SU-DHL-6 (cell line): ENCODE data around the gene SUSD4.

Experiments used
- H2AFZ ChIP-seq: fragments of 200-600 bp; sonication (generic); 2 replicates; pipeline ENCODE4 v1.6.1; 2014; ENCODE audit warnings: low read depth, mild to moderate bottlenecking, moderate library complexity, mixed read lengths, antibody characterized with exemption, low read length; ENCODE audit not compliant: severe bottlenecking
- H3F3A ChIP-seq: fragments of 200-600 bp; shearing (Covaris generic); 2 replicates; pipeline ENCODE4 v1.6.0; 2016; ENCODE audit warnings: antibody characterized with exemption, mild to moderate bottlenecking; ENCODE audit not compliant: insufficient read depth
- H3K27ac ChIP-seq: fragments of 200-600 bp; sonication (generic); 2 replicates; pipeline ENCODE4 v1.5.1; 2016; ENCODE audit warnings: low read depth, mild to moderate bottlenecking, low read length, moderate library complexity, mixed read lengths
- H3K27me3 ChIP-seq: fragments of 200-600 bp; sonication (generic), shearing (Covaris generic); 2 replicates; pipeline ENCODE4 v1.6.0; 2014; ENCODE audit warnings: mild to moderate bottlenecking, low read length
- H3K36me3 ChIP-seq: fragments of 200-600 bp; sonication (generic); 2 replicates; pipeline ENCODE4 v1.6.1; 2014; ENCODE audit warnings: mild to moderate bottlenecking, low read length, mixed read lengths
- H3K4me2 ChIP-seq: fragments of 300-600, 200-600 bp; shearing (Covaris generic), sonication (generic); 2 replicates; pipeline ENCODE4 v1.6.0; 2014; ENCODE audit warnings: low read length, low read depth, mild to moderate bottlenecking; ENCODE audit not compliant: poor library complexity, severe bottlenecking
- H3K4me3 ChIP-seq: fragments of 200-600 bp; sonication (generic); 2 replicates; pipeline ENCODE4 v1.5.1; 2014; ENCODE audit warnings: antibody characterized with exemption, low read length, mild to moderate bottlenecking, mixed read lengths; ENCODE audit not compliant: insufficient read depth, poor library complexity, severe bottlenecking
- H3K79me2 ChIP-seq: fragments of 200-600 bp; sonication (generic); 2 replicates; pipeline ENCODE4 v1.6.1; 2014; ENCODE audit warnings: mild to moderate bottlenecking, low read length, moderate library complexity; ENCODE audit not compliant: insufficient read depth
- H3K9ac ChIP-seq: fragments of 200-600 bp; sonication (generic); 2 replicates; pipeline ENCODE4 v1.7.0; 2014; ENCODE audit warnings: mild to moderate bottlenecking, low read length
- H3K9me2 ChIP-seq: fragments of 200-600 bp; sonication (generic); replicated peaks from 2 replicates; pipeline ENCODE4 v1.6.1; 2014; ENCODE audit warnings: low read length; ENCODE audit not compliant: insufficient read depth
- H3K9me3 ChIP-seq: fragments of 200-600 bp; sonication (generic); 2 replicates; pipeline ENCODE4 v1.6.1; 2014; ENCODE audit warnings: low read length, mixed read lengths; ENCODE audit not compliant: insufficient read depth
- H4K20me1 ChIP-seq: fragments of 200-600 bp; sonication (generic); 2 replicates; pipeline ENCODE4 v1.6.1; 2014; ENCODE audit warnings: low read depth, mild to moderate bottlenecking, antibody characterized with exemption, low read length, moderate library complexity, mixed read lengths
- EZH2phosphoT487 ChIP-seq: fragments of 200-600 bp; sonication (generic), shearing (Covaris generic); conservative IDR thresholded peaks from 2 replicates; pipeline ENCODE4 v1.6.1; 2018; ENCODE audit warnings: mild to moderate bottlenecking, antibody characterized with exemption, low read length, moderate library complexity, mixed read lengths
- TF ChIP-seq, protein P1 (sequence below): fragments of 200-600 bp; sonication (generic); IDR thresholded peaks from one replicate; pipeline ENCODE4 v1.5.1; 2017; ENCODE audit warnings: antibody characterized with exemption, mild to moderate bottlenecking, low read length, moderate library complexity; ENCODE audit not compliant: insufficient read depth, poor library complexity, severe bottlenecking

The SUSD4 gene

GRCh38 chr1:223207293-223208066 lies 156.5 kb downstream of the SUSD4 start:
- no peak overlapping the region for H3K4me2 ChIP-seq
- H2AFZ ChIP-seq, result no peak overlapping the region
- H3F3A ChIP-seq, result no peaks in the 10 kb centered on the region
- no peaks in the 10 kb centered on the region for H3K79me2 ChIP-seq
- H3K36me3 ChIP-seq, result no peaks in the 10 kb centered on the region
- no peaks in the 10 kb centered on the region; the same call in 1 of the 2 replicates for H3K27me3 ChIP-seq
- TF ChIP-seq, protein P1, sequence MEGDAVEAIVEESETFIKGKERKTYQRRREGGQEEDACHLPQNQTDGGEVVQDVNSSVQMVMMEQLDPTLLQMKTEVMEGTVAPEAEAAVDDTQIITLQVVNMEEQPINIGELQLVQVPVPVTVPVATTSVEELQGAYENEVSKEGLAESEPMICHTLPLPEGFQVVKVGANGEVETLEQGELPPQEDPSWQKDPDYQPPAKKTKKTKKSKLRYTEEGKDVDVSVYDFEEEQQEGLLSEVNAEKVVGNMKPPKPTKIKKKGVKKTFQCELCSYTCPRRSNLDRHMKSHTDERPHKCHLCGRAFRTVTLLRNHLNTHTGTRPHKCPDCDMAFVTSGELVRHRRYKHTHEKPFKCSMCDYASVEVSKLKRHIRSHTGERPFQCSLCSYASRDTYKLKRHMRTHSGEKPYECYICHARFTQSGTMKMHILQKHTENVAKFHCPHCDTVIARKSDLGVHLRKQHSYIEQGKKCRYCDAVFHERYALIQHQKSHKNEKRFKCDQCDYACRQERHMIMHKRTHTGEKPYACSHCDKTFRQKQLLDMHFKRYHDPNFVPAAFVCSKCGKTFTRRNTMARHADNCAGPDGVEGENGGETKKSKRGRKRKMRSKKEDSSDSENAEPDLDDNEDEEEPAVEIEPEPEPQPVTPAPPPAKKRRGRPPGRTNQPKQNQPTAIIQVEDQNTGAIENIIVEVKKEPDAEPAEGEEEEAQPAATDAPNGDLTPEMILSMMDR, result no peak
- no peak for TF ChIP-seq EZH2phosphoT487
- H3K27ac ChIP-seq, result no peak overlapping the region
- no peak overlapping the region for H3K4me3 ChIP-seq
- no peak overlapping the region for H3K9ac ChIP-seq
- H3K9me2 ChIP-seq, result no peaks in the 10 kb centered on the region
- H4K20me1 ChIP-seq, result no peaks in the 10 kb centered on the region
- no peaks in the 10 kb centered on the region for H3K9me3 ChIP-seq

- no peaks in the 10 kb centered on the region for H3K9me2 ChIP-seq
- no peak overlapping the region for H3K27ac ChIP-seq
- H2AFZ ChIP-seq, result no peak overlapping the region
- no peak overlapping the region for H3K4me2 ChIP-seq
- no peaks in the 10 kb centered on the region for H3K79me2 ChIP-seq
- H3F3A ChIP-seq, result no peaks in the 10 kb centered on the region
- no peaks in the 10 kb centered on the region for H3K27me3 ChIP-seq
- no peak overlapping the region for H3K9ac ChIP-seq
- no peak overlapping the region for H3K4me3 ChIP-seq
- H3K9me3 ChIP-seq, result no peaks in the 10 kb centered on the region
- no peaks in the 10 kb centered on the region for H3K36me3 ChIP-seq
- H4K20me1 ChIP-seq, result no peaks in the 10 kb centered on the region
- TF ChIP-seq EZH2phosphoT487, result no peak
- TF ChIP-seq, protein P1, result no peak
Observed at GRCh38 chr1:223204424-223204823, 159.6 kb downstream of the SUSD4 start.

DNA sequence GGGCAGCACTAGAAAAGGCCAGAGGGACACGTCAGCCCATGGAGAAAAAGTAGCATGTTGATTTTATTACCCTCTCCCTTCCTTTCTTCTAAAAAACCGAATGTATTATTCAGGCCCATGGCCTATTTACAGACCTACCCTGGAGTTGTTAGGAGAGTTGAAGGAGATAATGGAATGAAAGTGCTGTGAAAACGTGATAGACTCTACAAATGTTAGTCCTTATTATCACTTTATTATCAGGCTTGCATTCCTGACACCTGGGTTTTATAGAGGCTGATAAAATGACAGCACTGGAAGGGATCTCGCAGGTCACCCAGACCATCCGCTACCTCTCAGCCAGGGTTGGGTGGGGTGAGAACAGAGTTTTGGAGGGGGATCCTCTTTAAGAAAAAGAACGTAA lies 160.3 kb downstream of the SUSD4 start:
- Histone ChIP-seq H3K9me2 (no peaks in the 10 kb centered on the region), H3K27me3 (no peaks in the 10 kb centered on the region), H3K9me3 (no peaks in the 10 kb centered on the region), H3K9ac (no peak overlapping the region), H2AFZ (no peak overlapping the region), H3K4me2 (no peak overlapping the region), H3K79me2 (no peaks in the 10 kb centered on the region), H3K36me3 (no peaks in the 10 kb centered on the region), H4K20me1 (no peaks in the 10 kb centered on the region), H3F3A (no peaks in the 10 kb centered on the region), H3K4me3 (no peak overlapping the region), H3K27ac (no peak overlapping the region)
- no peak for TF ChIP-seq EZH2phosphoT487
- TF ChIP-seq, protein P1, result no peak
